Fibroblast of the aortic adventitia (primary cell): ENCODE results near the gene SMIM43. TPM values are rescaled to one million over a fixed set of nuclear protein-coding genes. Genes with fewer than 3 reads are reported as not detected.
A peak's percentile ranks its signal among the peaks of the same experiment; 100 is the strongest.

Experiments used
- DNase-seq: peaks from one replicate; pipeline ENCODE4 v3.0.0-alpha.2; 2010; ENCODE audit warnings: low read depth
- H3K4me3 ChIP-seq: 2 replicates; pipeline ENCODE4 v1.5.1; 2011; ENCODE audit warnings: low read depth, mild to moderate bottlenecking, control low read depth, low read length, moderate library complexity
- CTCF ChIP-seq: IDR thresholded peaks from 2 replicates; pipeline ENCODE4 v1.5.1; 2011; ENCODE audit warnings: mild to moderate bottlenecking, low read length, control low read depth, inconsistent platforms; ENCODE audit not compliant: insufficient read depth
- total RNA-seq: library from RNA; depleted of rRNA; stranded (reverse); fragments of >200 nt; gene quantifications from 2 replicates; pipeline ENCODE4 v1.2.3, GENCODE V29; 2012; ENCODE audit warnings: low replicate concordance

The SMIM43 gene
- total RNA-seq, 1 donor: 0.45 TPM

- TF ChIP-seq CTCF: no peak
- no peak overlapping the region for H3K4me3 ChIP-seq
- no peak for DNase-seq
Measured at GRCh38 chr4:121771869-121772268, 6.9 kb upstream of the SMIM43 start.

- H3K4me3 ChIP-seq: no peak overlapping the region
- no peak for DNase-seq
- no peak for TF ChIP-seq CTCF
Measured at GRCh38 chr4:121769341-121769740, 4.4 kb upstream of the SMIM43 start.

GRCh38 chr4:121767166-121767565, 2.2 kb upstream of the SMIM43 start:
- no peak for DNase-seq

GRCh38 chr4:121765971-121766538, 1.1 kb upstream of the SMIM43 start:
- H3K4me3 ChIP-seq: no peak overlapping the region
- DNase-seq: no peak
- TF ChIP-seq CTCF: no peak

More at GRCh38 chr4:121767166-121767565, 2.2 kb upstream of the SMIM43 start:
- TF ChIP-seq CTCF: no peak
- no peak overlapping the region for H3K4me3 ChIP-seq

- DNase-seq: no peak
- peak overlapping the region; percentile 68 for H3K4me3 ChIP-seq
- TF ChIP-seq CTCF: no peak
Measured at GRCh38 chr4:121765368-121765705, 373 bp upstream of the SMIM43 start.

- DNase-seq: no peak
- peak overlapping the region; percentile 68 for H3K4me3 ChIP-seq
- no peak for TF ChIP-seq CTCF
Measured at GRCh38 chr4:121764303-121764701, 662 bp downstream of the SMIM43 start.

- H3K4me3 ChIP-seq: no peak overlapping the region
- DNase-seq: no peak
- no peak for TF ChIP-seq CTCF
Measured at GRCh38 chr4:121760205-121760604, 4.8 kb downstream of the SMIM43 start.
